Trophoblast cell (in vitro differentiated cells and primary cell): ENCODE measurements around the gene PPP1R14B.

ENCODE experiments used
- DNase-seq, 2 donors: peaks; one replicate each; pipeline ENCODE4 v3.0.0-alpha.2; 2016
- H2AFZ ChIP-seq: 2 replicates; pipeline ENCODE4 v1.6.1; 2013; ENCODE audit warnings: low read length, moderate library complexity, mild to moderate bottlenecking; ENCODE audit not compliant: insufficient read depth, poor library complexity
- H2AK5ac ChIP-seq: 2 replicates; pipeline ENCODE4 v1.6.1; 2013; ENCODE audit warnings: mild to moderate bottlenecking, low read length
- H2BK120ac ChIP-seq: 2 replicates; pipeline ENCODE4 v1.6.1; 2013; ENCODE audit warnings: low read length, mild to moderate bottlenecking, moderate library complexity; ENCODE audit not compliant: insufficient read depth, poor library complexity
- H2BK12ac ChIP-seq: 2 replicates; pipeline ENCODE4 v1.6.1; 2013; ENCODE audit warnings: mild to moderate bottlenecking, low read length, moderate library complexity
- H2BK5ac ChIP-seq: 2 replicates; pipeline ENCODE4 v1.6.1; 2013; ENCODE audit warnings: low read length, low read depth, moderate library complexity, mild to moderate bottlenecking; ENCODE audit not compliant: poor library complexity
- H3K14ac ChIP-seq: 2 replicates; pipeline ENCODE4 v1.6.1; 2013; ENCODE audit warnings: mild to moderate bottlenecking, low read length
- H3K18ac ChIP-seq: 2 replicates; pipeline ENCODE4 v1.6.1; 2013; ENCODE audit warnings: mild to moderate bottlenecking, low read length
- H3K23ac ChIP-seq: 2 replicates; pipeline ENCODE4 v1.6.1; 2013; ENCODE audit warnings: low read length
- H3K27ac ChIP-seq: 2 replicates; pipeline ENCODE4 v1.5.1; 2013; ENCODE audit warnings: low read depth, mild to moderate bottlenecking, inconsistent platforms, low read length, moderate library complexity
- H3K27me3 ChIP-seq: 2 replicates; pipeline ENCODE4 v1.6.1; 2013; ENCODE audit warnings: inconsistent platforms, mild to moderate bottlenecking, low read length, moderate library complexity; ENCODE audit not compliant: insufficient read depth
- H3K36me3 ChIP-seq, 2 experiments: 1 replicate in 1 of 2; 2 replicates in 1 of 2; pipeline ENCODE4 v1.6.1; 2013; ENCODE audit warnings: low read length in 2 of 2, mild to moderate bottlenecking in 2 of 2, moderate library complexity in 1 of 2; ENCODE audit not compliant: insufficient read depth in 2 of 2, control insufficient read depth in 1 of 2
- H3K4ac ChIP-seq: 2 replicates; pipeline ENCODE4 v1.6.1; 2013; ENCODE audit warnings: low read depth, mild to moderate bottlenecking, low read length, moderate library complexity
- H3K4me1 ChIP-seq, 2 experiments: 1 replicate in 1 of 2; 2 replicates in 1 of 2; pipeline ENCODE4 v1.6.1; 2013; ENCODE audit warnings: low read length in 2 of 2, mild to moderate bottlenecking in 2 of 2, moderate library complexity in 1 of 2; ENCODE audit not compliant: insufficient read depth in 2 of 2, control insufficient read depth in 1 of 2
- H3K4me2 ChIP-seq: 2 replicates; pipeline ENCODE4 v1.6.1; 2013; ENCODE audit warnings: inconsistent platforms, mild to moderate bottlenecking, low read length, moderate library complexity
- H3K4me3 ChIP-seq: 2 replicates; pipeline ENCODE4 v1.5.1; 2013; ENCODE audit warnings: mild to moderate bottlenecking, low read depth, low read length, inconsistent platforms
- H3K79me1 ChIP-seq: one replicate; pipeline ENCODE4 v1.6.1; 2013; ENCODE audit warnings: low read length
- H3K79me2 ChIP-seq: 2 replicates; pipeline ENCODE4 v1.6.1; 2013; ENCODE audit warnings: low read length, mild to moderate bottlenecking; ENCODE audit not compliant: control insufficient read depth, insufficient read depth, poor library complexity
- H3K9ac ChIP-seq: 2 replicates; pipeline ENCODE4 v1.6.1; 2013; ENCODE audit warnings: mild to moderate bottlenecking, low read length
- H3K9me3 ChIP-seq: 2 replicates; pipeline ENCODE4 v1.6.1; 2013; ENCODE audit warnings: low read depth, mild to moderate bottlenecking, control low read depth, inconsistent platforms, low read length; ENCODE audit not compliant: insufficient read depth
- H4K12ac ChIP-seq: 2 replicates; pipeline ENCODE4 v1.6.1; 2013; ENCODE audit warnings: low read depth, mild to moderate bottlenecking, low read length, moderate library complexity
- H4K8ac ChIP-seq: 2 replicates; pipeline ENCODE4 v1.6.1; 2013; ENCODE audit warnings: low read depth, mild to moderate bottlenecking, low read length, moderate library complexity
- H4K91ac ChIP-seq: one replicate; pipeline ENCODE4 v1.6.1; 2013; ENCODE audit warnings: low read depth, mild to moderate bottlenecking, low read length, moderate library complexity
- WGBS: extraction: QIAGEN DNeasy Blood & Tissue Kit; methylation state at CpG from one replicate; pipeline ENCODE4 v1.1.7; 2013; ENCODE audit warnings: missing lambda C conversion rate; ENCODE audit not compliant: insufficient read length, insufficient coverage; ENCODE audit errors: extremely low coverage; 5-methylcytosine and 5-hydroxymethylcytosine counted together

Gene PPP1R14B

DNA sequence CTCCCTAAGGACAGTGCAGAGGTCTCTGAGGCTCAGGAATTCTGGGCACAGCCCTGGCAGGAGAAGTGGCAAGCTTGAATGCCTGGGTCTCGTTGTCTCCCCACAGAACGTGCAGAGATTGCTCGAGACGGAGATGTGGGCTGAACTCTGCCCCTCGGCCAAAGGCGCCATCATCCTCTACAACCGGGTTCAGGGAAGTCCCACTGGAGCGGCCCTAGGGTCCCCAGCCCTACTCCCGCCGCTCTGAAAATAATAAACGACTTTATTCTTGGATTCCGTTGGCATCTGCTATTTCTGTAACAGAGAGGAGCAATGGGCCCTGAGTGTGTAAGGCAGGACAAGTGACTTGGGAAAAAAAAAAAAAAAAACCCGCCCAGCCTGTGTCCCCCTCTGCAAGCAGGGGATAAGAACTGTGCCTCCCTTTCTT, 17.0 kb downstream of the PPP1R14B start:
- Histone ChIP-seq H4K8ac (peak overlapping the region; percentile 71), H3K4ac (no peak overlapping the region), H3K4me2 (peak overlapping the region; percentile 94), H4K91ac (peak overlapping the region; percentile 28), H3K79me2 (peaks cover 19% of the 10 kb centered on the region), H3K23ac (no peak overlapping the region), H3K36me3 (peaks cover 1 to 2% of the 10 kb centered on the region in 2 experiments), H2BK12ac (no peak overlapping the region), H2AFZ (no peak overlapping the region), H2AK5ac (no peak overlapping the region), H3K4me1 (peaks cover 16 to 20% of the 10 kb centered on the region in 2 experiments), H2BK120ac (no peak overlapping the region), H3K27me3 (no peaks in the 10 kb centered on the region), H4K12ac (peak overlapping the region; percentile 82), H3K9me3 (no peaks in the 10 kb centered on the region), H3K18ac (no peak overlapping the region), H2BK5ac (no peak overlapping the region), H3K27ac (peak overlapping the region; percentile 20), H3K9ac (peak overlapping the region; percentile 45), H3K14ac (peak overlapping the region; percentile 13), H3K79me1 (peaks cover 25% of the 10 kb centered on the region), H3K4me3 (peak overlapping the region; percentile 62)
- no peak for DNase-seq
- WGBS, result no CpG with 5 or more reads among the region's 13 CpGs

GRCh38 chr11:64229090-64229743, 17.5 kb downstream of the PPP1R14B start:
- no peak overlapping the region for H2BK5ac ChIP-seq
- H3K27ac ChIP-seq, result no peak overlapping the region
- no peak overlapping the region for H3K4me2 ChIP-seq
- H3K27me3 ChIP-seq, result no peaks in the 10 kb centered on the region
- H3K9me3 ChIP-seq, result peaks cover 3% of the 10 kb centered on the region
- H3K4me1 ChIP-seq, result peaks cover 16 to 22% of the 10 kb centered on the region in 2 experiments
- WGBS, result no CpG with 5 or more reads among the region's 12 CpGs
- no peak overlapping the region for H3K23ac ChIP-seq
- H4K12ac ChIP-seq, result no peak overlapping the region
- H3K36me3 ChIP-seq, result peaks cover 3 to 4% of the 10 kb centered on the region in 2 experiments
- H2BK120ac ChIP-seq, result no peak overlapping the region
- H3K79me2 ChIP-seq, result peaks cover 19% of the 10 kb centered on the region
- no peak overlapping the region for H4K91ac ChIP-seq
- no peak overlapping the region for H3K18ac ChIP-seq
- no peak overlapping the region for H2BK12ac ChIP-seq
- no peak for DNase-seq
- no peak overlapping the region for H2AFZ ChIP-seq
- H3K79me1 ChIP-seq, result peaks cover 23% of the 10 kb centered on the region
- no peak overlapping the region for H4K8ac ChIP-seq
- H3K9ac ChIP-seq, result no peak overlapping the region
- H3K14ac ChIP-seq, result no peak overlapping the region
- H3K4ac ChIP-seq, result no peak overlapping the region
- H3K4me3 ChIP-seq, result no peak overlapping the region
- H2AK5ac ChIP-seq, result no peak overlapping the region

GRCh38 chr11:64227405-64227956, 19.3 kb downstream of the PPP1R14B start:
- DNase-seq, result peak in 1 of 2 donors; percentile 60
- Histone ChIP-seq H3K9ac (no peak overlapping the region), H3K4me3 (no peak overlapping the region), H3K18ac (no peak overlapping the region), H2AFZ (no peak overlapping the region), H3K79me1 (peaks cover 20% of the 10 kb centered on the region), H4K91ac (no peak overlapping the region), H3K4me1 (peaks cover 18 to 24% of the 10 kb centered on the region in 2 experiments), H2BK12ac (no peak overlapping the region), H3K79me2 (peaks cover 16% of the 10 kb centered on the region), H2AK5ac (no peak overlapping the region), H3K27me3 (no peaks in the 10 kb centered on the region), H3K27ac (no peak overlapping the region), H4K12ac (no peak overlapping the region), H2BK5ac (no peak overlapping the region), H3K14ac (no peak overlapping the region), H3K4ac (no peak overlapping the region), H4K8ac (no peak overlapping the region), H2BK120ac (no peak overlapping the region), H3K9me3 (peaks cover 5% of the 10 kb centered on the region), H3K4me2 (no peak overlapping the region), H3K23ac (no peak overlapping the region), H3K36me3 (peaks cover 16% of the 10 kb centered on the region in 2 experiments)
- no CpG with 5 or more reads among the region's 3 CpGs for WGBS

- peak overlapping the region; percentile 76 for H3K18ac ChIP-seq
Measured at GRCh38 chr11:64226507-64227051, 20.2 kb downstream of the PPP1R14B start.

More at GRCh38 chr11:64226507-64227051, 20.2 kb downstream of the PPP1R14B start:
- peak overlapping the region; percentile 79 for H4K12ac ChIP-seq
- peak overlapping the region; percentile 58 for H2BK5ac ChIP-seq
- WGBS, result no CpG with 5 or more reads among the region's 26 CpGs
- peaks cover 5% of the 10 kb centered on the region for H3K9me3 ChIP-seq
- H3K4me3 ChIP-seq, result peak overlapping the region; percentile 78
- H2AFZ ChIP-seq, result peak overlapping the region; percentile 68
- H3K79me1 ChIP-seq, result peaks cover 20% of the 10 kb centered on the region
- peak overlapping the region; percentile 95 for H3K4me2 ChIP-seq
- H3K14ac ChIP-seq, result peak overlapping the region; percentile 90
- H4K91ac ChIP-seq, result peak overlapping the region; percentile 90
- H4K8ac ChIP-seq, result peak overlapping the region; percentile 94
- no peak overlapping the region for H2BK12ac ChIP-seq
- H3K4me1 ChIP-seq, result peaks cover 18 to 24% of the 10 kb centered on the region in 2 experiments
- peaks cover 15 to 16% of the 10 kb centered on the region in 2 experiments for H3K36me3 ChIP-seq
- H2AK5ac ChIP-seq, result peak overlapping the region; percentile 80
- peak overlapping the region; percentile 70 for H2BK120ac ChIP-seq
- H3K4ac ChIP-seq, result peak overlapping the region; percentile 63
- H3K23ac ChIP-seq, result no peak overlapping the region
- H3K27ac ChIP-seq, result no peak overlapping the region
- H3K27me3 ChIP-seq, result no peaks in the 10 kb centered on the region
- peak in 1 of 2 donors; percentile 24 for DNase-seq
- peak overlapping the region; percentile 87 for H3K9ac ChIP-seq
- peaks cover 16% of the 10 kb centered on the region for H3K79me2 ChIP-seq
